HL-60/S4 treated with phorbol 12-myristate 13-acetate at 8.2 ng/mL for 4 days and 3 days (cell line): ENCODE measurements around the gene TAS2R3.

Experiments
- in situ Hi-C: fragments of 300-500 bp; cut with MboI; formaldehyde crosslinking; loops from 2 replicates; pipeline ENCODE4 v1.15.0; 2022; ENCODE audit warnings: low sequenced_read_pairs

The TAS2R3 gene

DNA sequence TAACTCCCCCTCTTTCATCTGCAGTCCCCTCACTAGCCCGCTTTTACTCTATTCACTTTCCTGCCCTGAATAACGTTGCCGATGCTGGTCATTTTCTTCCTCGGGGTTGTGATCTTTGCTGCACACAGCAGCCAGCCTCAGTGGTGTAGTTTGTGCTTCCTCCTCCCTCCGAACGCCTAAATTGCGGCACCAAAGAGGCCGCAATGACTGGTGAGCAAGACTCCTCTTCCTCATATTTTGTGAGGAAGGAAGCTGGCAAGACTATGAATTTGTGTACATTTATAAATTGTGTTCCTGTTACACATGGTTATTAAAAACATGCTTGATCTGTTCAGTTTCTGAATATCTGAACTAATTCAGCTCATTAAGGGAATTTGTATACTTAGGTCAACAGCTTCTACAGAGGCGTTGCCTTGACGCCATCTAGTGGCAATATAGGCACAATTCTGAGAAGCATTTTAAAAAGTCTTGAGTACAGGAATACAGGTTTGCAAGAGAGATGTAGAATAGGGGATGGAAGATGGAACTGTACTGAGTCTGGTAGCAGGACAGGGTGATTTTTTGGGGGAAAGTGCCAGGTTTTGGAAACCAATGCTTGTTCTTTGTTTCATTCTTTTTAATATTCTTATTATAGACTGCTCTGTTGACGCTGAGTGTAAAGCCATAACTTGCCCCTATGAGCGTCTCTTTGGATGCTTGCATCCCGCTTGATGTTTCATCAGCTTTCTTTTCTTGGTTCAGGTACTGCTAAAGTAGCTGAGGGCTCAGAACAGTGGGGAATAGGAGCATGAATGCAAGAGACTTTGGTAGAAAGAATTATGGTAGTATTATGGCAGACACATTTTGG is 22.0 kb downstream of the TAS2R3 start:
- in situ Hi-C loops, result no loop called here

DNA sequence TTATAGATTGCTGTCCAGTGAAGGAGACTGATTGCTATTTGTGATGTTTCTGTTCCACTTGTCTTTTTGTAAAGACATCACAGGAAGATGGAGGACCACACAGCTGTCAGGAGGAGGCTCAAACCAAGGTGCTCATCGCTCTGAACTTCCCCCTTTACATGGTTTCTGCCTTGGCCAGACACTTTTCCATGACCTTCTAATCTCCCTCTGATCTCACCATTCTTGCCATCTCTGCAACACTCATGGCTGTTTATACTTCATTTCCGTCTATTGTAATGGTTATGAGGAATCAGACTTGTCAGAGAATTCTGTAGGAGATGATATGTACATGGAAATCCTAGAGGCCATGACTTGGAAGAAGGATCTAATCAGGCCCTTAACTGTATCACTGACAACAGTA is 24.4 kb downstream of the TAS2R3 start:
- in situ Hi-C loops, result no loop called here

DNA sequence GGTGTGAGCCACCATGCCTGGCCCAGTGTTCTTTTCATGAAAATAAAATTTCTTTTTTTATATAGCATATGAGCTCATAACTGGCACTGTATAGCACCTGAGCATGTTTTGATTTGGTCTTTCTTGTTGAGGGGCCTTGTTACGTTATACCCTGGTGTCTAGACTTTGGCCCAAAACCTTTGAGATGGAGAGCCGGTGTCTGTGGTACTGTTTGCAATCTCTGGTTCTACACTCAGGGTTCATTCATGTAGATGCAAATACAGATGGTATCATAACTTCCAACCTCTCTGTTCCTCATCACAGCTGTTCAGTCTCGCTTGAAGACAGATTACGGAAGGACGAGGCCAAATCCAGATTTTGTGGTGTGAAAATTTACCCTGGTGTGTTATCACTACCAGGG is 26.0 kb downstream of the TAS2R3 start, which contains the start of gene TAS2R5:
Gene TAS2R5, plus strand, starts transcription at position 301 of the 400 bp plus-strand sequence. CDS start 145 bp downstream, outside the sequence.
- in situ Hi-C loops, result no loop called here

DNA sequence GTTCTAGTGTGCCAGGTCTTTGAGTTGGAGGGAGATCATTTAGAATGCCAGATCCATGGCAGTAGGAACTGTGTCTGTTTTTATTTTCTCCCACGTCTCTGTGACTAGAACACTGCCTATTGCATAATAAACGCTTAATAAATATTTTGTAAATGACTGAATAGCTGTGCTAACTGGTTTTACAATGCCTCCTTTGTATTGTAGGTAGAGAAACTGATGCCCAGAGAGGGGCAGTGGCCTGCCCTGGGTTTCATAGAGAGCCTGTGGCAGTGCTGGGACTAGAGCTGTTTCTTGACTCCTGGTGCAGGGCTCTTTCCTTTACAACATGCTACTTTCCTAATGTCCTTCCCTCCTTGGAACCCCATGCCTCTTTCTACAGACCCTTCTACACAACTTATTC is 28.6 kb downstream of the TAS2R3 start:
- in situ Hi-C loops, result no loop called here
